PC-3 (cell line): ENCODE measurements around the gene ZKSCAN2. TPM values are rescaled to one million over a fixed set of nuclear protein-coding genes. Genes with fewer than 3 reads are reported as not detected.

Source experiments
- ATAC-seq: fragments of 200-7000 bp; cut with Tn5 transposase; 2 replicates; pipeline ENCODE4 v1.9.1; 2020; ENCODE audit warnings: mild to moderate bottlenecking, moderate library complexity
- BruUV-seq: library from RNA; stranded (reverse); fragments of 400-500 nt; replicated peaks from 2 replicates; lab custom pipeline; 2021; lab: Mats Ljungman, UMichigan
- CTCF ChIA-PET: fragments of 300-600 bp; sonication (Branson Sonifier 250); formaldehyde crosslinking; loops from one replicate; lab custom pipeline; 2022; ENCODE audit warnings: antibody characterized with exemption; lab: Charles Lee
- POLR2A ChIA-PET: fragments of 300-600 bp; sonication (Branson Sonifier 250); formaldehyde crosslinking; loops from one replicate; lab custom pipeline; 2022; ENCODE audit warnings: antibody characterized with exemption; ENCODE audit not compliant: unreplicated experiment; lab: Charles Lee
- DNase-seq: peaks from one replicate; pipeline ENCODE4 v3.0.0-alpha.2; 2015
- H2AFZ ChIP-seq: fragments of 300-600 bp; sonication (generic); 2 replicates; pipeline ENCODE4 v1.6.0; 2016; ENCODE audit warnings: antibody characterized with exemption, low read length
- H3F3A ChIP-seq: fragments of 300-600 bp; sonication (generic); one replicate; pipeline ENCODE4 v1.6.0; 2017; ENCODE audit warnings: antibody characterized with exemption, low read length, control low read depth, mild to moderate bottlenecking; ENCODE audit not compliant: unreplicated experiment
- H3K27ac ChIP-seq: fragments of 300-600 bp; sonication (generic); 2 replicates; pipeline ENCODE4 v1.5.1; 2016; ENCODE audit warnings: mild to moderate bottlenecking, low read length
- H3K27me3 ChIP-seq: fragments of 300-600 bp; sonication (generic); 2 replicates; pipeline ENCODE4 v1.6.1; 2016; ENCODE audit warnings: low read length, mixed read lengths
- H3K36me3 ChIP-seq: fragments of 300-600 bp; sonication (generic); 2 replicates; pipeline ENCODE4 v1.6.1; 2016; ENCODE audit warnings: low read depth, mixed run types, low read length, mixed read lengths
- H3K4me1 ChIP-seq: fragments of 300-600 bp; sonication (generic); 2 replicates; pipeline ENCODE4 v1.5.1; 2016; ENCODE audit warnings: low read length; ENCODE audit not compliant: insufficient read depth
- H3K4me2 ChIP-seq: fragments of 300-600 bp; sonication (generic); 2 replicates; pipeline ENCODE4 v1.6.0; 2016; ENCODE audit warnings: low read length
- H3K4me3 ChIP-seq: fragments of 300-600 bp; sonication (generic); 2 replicates; pipeline ENCODE4 v1.5.1; 2016; ENCODE audit warnings: mild to moderate bottlenecking, low read length, mixed read lengths
- H3K79me2 ChIP-seq: fragments of 300-600 bp; sonication (generic); 2 replicates; pipeline ENCODE4 v1.6.1; 2017; ENCODE audit warnings: low read length, mixed read lengths
- H3K9ac ChIP-seq: fragments of 300-600 bp; sonication (generic); 2 replicates; pipeline ENCODE4 v1.6.0; 2016; ENCODE audit warnings: mild to moderate bottlenecking, low read length
- H3K9me2 ChIP-seq: fragments of 300-600 bp; sonication (generic); replicated peaks from 2 replicates; pipeline ENCODE4 v1.6.1; 2016; ENCODE audit warnings: mixed run types, low read length, mixed read lengths
- H3K9me3 ChIP-seq: fragments of 300-600 bp; sonication (generic); 2 replicates; pipeline ENCODE4 v1.6.1; 2016; ENCODE audit warnings: low read length, mixed read lengths
- H4K20me1 ChIP-seq: fragments of 300-600 bp; sonication (generic); 2 replicates; pipeline ENCODE4 v1.6.1; 2016; ENCODE audit warnings: low read length, mixed read lengths
- EZH2 ChIP-seq: fragments of 300-600 bp; sonication (generic); IDR thresholded peaks from one replicate; pipeline ENCODE4 v1.6.1; 2017; ENCODE audit warnings: antibody characterized with exemption, mild to moderate bottlenecking, low read length; ENCODE audit not compliant: unreplicated experiment
- EZH2phosphoT487 ChIP-seq: fragments of 300-600 bp; sonication (generic); IDR thresholded peaks from 2 replicates; pipeline ENCODE4 v1.6.1; 2018; ENCODE audit warnings: mild to moderate bottlenecking, antibody characterized with exemption, low read length, borderline replicate concordance
- intact Hi-C: fragments of 100-400 bp; cut with micrococcal nuclease; formaldehyde crosslinking; loops from 2 replicates; pipeline ENCODE4 v1.9.0; 2023
- total RNA-seq: library from RNA; depleted of rRNA; stranded (reverse); fragments of >200 nt; gene quantifications from 2 replicates; pipeline ENCODE4 v1.2.3, GENCODE V29; 2014
- TF ChIP-seq, protein P1 (sequence below): fragments of 300-600 bp; sonication (generic); conservative IDR thresholded peaks from 2 replicates; pipeline ENCODE4 v1.5.1; 2017; ENCODE audit warnings: antibody characterized with exemption, low read depth, mild to moderate bottlenecking, low read length

The ZKSCAN2 gene
- total RNA-seq, 1 experiment from 2014 or later: 2.6 TPM

- no peak for DNase-seq
- no TSS peak for BruUV-seq
Observed at GRCh38 chr16:25222959-25223358, 34.7 kb downstream of the ZKSCAN2 start.

GRCh38 chr16:25219070-25219737, 38.4 kb downstream of the ZKSCAN2 start:
- DNase-seq (no peak), ATAC-seq (no peak)
- TF ChIP-seq EZH2 (no peak), EZH2phosphoT487 (no peak)
- TF ChIP-seq, protein P1, sequence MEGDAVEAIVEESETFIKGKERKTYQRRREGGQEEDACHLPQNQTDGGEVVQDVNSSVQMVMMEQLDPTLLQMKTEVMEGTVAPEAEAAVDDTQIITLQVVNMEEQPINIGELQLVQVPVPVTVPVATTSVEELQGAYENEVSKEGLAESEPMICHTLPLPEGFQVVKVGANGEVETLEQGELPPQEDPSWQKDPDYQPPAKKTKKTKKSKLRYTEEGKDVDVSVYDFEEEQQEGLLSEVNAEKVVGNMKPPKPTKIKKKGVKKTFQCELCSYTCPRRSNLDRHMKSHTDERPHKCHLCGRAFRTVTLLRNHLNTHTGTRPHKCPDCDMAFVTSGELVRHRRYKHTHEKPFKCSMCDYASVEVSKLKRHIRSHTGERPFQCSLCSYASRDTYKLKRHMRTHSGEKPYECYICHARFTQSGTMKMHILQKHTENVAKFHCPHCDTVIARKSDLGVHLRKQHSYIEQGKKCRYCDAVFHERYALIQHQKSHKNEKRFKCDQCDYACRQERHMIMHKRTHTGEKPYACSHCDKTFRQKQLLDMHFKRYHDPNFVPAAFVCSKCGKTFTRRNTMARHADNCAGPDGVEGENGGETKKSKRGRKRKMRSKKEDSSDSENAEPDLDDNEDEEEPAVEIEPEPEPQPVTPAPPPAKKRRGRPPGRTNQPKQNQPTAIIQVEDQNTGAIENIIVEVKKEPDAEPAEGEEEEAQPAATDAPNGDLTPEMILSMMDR: no peak
- no peak overlapping the region for H3K9ac ChIP-seq
- H3K36me3 ChIP-seq: no peaks in the 10 kb centered on the region
- no peak overlapping the region for H3K27ac ChIP-seq
- no peak overlapping the region for H2AFZ ChIP-seq
- no peaks in the 10 kb centered on the region for H3K9me3 ChIP-seq
- no peaks in the 10 kb centered on the region for H3F3A ChIP-seq
- no peaks in the 10 kb centered on the region for H3K79me2 ChIP-seq
- intact Hi-C loops: no loop called here
- no peaks in the 10 kb centered on the region for H3K9me2 ChIP-seq
- H3K4me2 ChIP-seq: no peak overlapping the region
- POLR2A ChIA-PET: no interaction called here
- H3K4me3 ChIP-seq: no peak overlapping the region
- H4K20me1 ChIP-seq: no peaks in the 10 kb centered on the region
- CTCF ChIA-PET: no interaction called here
- no peaks in the 10 kb centered on the region for H3K27me3 ChIP-seq
- BruUV-seq: no TSS peak
- no peaks in the 10 kb centered on the region for H3K4me1 ChIP-seq

More at GRCh38 chr16:25222959-25223358, 34.7 kb downstream of the ZKSCAN2 start:
- no peak overlapping the region for H2AFZ ChIP-seq
- intact Hi-C loops: no loop called here
- TF ChIP-seq EZH2: no peak
- no peak for TF ChIP-seq EZH2phosphoT487
- TF ChIP-seq, protein P1: no peak
- H3K4me2 ChIP-seq: no peak overlapping the region
- no peak overlapping the region for H3K9ac ChIP-seq
- H3K4me1 ChIP-seq: no peaks in the 10 kb centered on the region
- no peaks in the 10 kb centered on the region for H3K27me3 ChIP-seq
- ChIA-PET CTCF (no interaction called here), POLR2A (no interaction called here)
- H3K27ac ChIP-seq: no peak overlapping the region
- H4K20me1 ChIP-seq: no peaks in the 10 kb centered on the region
- H3K9me2 ChIP-seq: no peaks in the 10 kb centered on the region
- ATAC-seq: no peak
- H3F3A ChIP-seq: no peaks in the 10 kb centered on the region
- H3K9me3 ChIP-seq: no peaks in the 10 kb centered on the region
- H3K79me2 ChIP-seq: no peaks in the 10 kb centered on the region
- no peaks in the 10 kb centered on the region for H3K36me3 ChIP-seq
- H3K4me3 ChIP-seq: no peak overlapping the region

DNA sequence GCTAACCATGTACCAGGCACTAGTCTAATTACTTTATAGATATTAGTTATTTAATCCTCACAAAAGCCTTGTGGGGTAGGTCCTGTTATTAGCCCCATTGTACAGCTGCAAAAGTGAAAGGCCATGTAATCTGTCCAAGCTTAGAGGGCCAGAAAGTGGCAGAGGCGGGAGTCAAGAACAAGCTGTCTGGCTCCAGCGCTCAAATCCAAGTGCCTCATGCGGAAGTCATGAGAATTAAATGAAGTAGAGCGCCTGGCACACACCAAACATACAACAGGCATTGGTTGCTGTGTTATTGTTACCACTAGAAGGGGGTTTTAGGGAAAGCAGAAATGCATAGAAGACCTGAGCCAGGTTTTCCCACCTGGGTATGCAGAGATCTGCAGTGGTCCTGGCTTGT, 39.7 kb downstream of the ZKSCAN2 start:
- H3K27ac ChIP-seq: no peak overlapping the region
- H3K4me3 ChIP-seq: no peak overlapping the region
- TF ChIP-seq EZH2phosphoT487 (no peak), EZH2 (no peak)
- TF ChIP-seq, protein P1: no peak
- intact Hi-C loops: no loop called here
- DNase-seq: no peak
- BruUV-seq: no TSS peak
- H3K36me3 ChIP-seq: no peaks in the 10 kb centered on the region
- no peaks in the 10 kb centered on the region for H4K20me1 ChIP-seq
- H3K9me3 ChIP-seq: no peaks in the 10 kb centered on the region
- H3K9ac ChIP-seq: no peak overlapping the region
- H3K9me2 ChIP-seq: no peaks in the 10 kb centered on the region
- CTCF ChIA-PET: no interaction called here
- no peak overlapping the region for H2AFZ ChIP-seq
- H3K4me2 ChIP-seq: no peak overlapping the region
- H3F3A ChIP-seq: no peaks in the 10 kb centered on the region
- no peak for ATAC-seq
- POLR2A ChIA-PET: no interaction called here
- no peaks in the 10 kb centered on the region for H3K79me2 ChIP-seq
- H3K4me1 ChIP-seq: no peaks in the 10 kb centered on the region
- no peaks in the 10 kb centered on the region for H3K27me3 ChIP-seq
